ENCODE results near the gene FKBP3. TPM values are rescaled to one million over a fixed set of nuclear protein-coding genes. Genes with fewer than 3 reads are reported as not detected.

FKBP3 gene
- total and polyA plus RNA-seq, 2 experiments from 2014 or later: 114 to 699 TPM

- H2AFZ ChIP-seq: no peak overlapping the region
- no peak overlapping the region for H3K4me3 ChIP-seq
- DNase-seq (ENCODE audit: low spot score) (no peak), ATAC-seq (no peak)
- no peaks in the 10 kb centered on the region for H3F3A ChIP-seq (replicated peaks; ENCODE audit: low read depth)
- H4K20me1 ChIP-seq (replicated peaks; ENCODE audit: insufficient read depth): peaks cover 24% of the 10 kb centered on the region
- H3K4me1 Mint-ChIP-seq: no peaks in the 10 kb centered on the region
- no peaks in the 10 kb centered on the region for H3K9me3 Mint-ChIP-seq
- TF ChIP-seq ETS1 (IDR thresholded peaks at IDR 0.05) (no peak), ZNF462 (CRISPR knock-in tag; IDR thresholded peaks at IDR 0.05) (no peak), POLR2AphosphoS5 (IDR thresholded peaks at IDR 0.05; ENCODE audit: low read depth) (no peak), ZNF331 (CRISPR knock-in tag; IDR thresholded peaks at IDR 0.05; ENCODE audit: low read depth) (no peak), JUNB (IDR thresholded peaks at IDR 0.05; ENCODE audit: unreplicated experiment) (no peak), REST (IDR thresholded peaks at IDR 0.05; ENCODE audit: unreplicated experiment) (no peak)
- peaks cover 55% of the 10 kb centered on the region for H3K36me3 Mint-ChIP-seq (ENCODE audit: low read depth)
- H3K27ac Mint-ChIP-seq: no peak overlapping the region
- H3K79me2 ChIP-seq (replicated peaks; ENCODE audit: insufficient read depth): peaks cover 27% of the 10 kb centered on the region
- H3K4me2 ChIP-seq: no peak overlapping the region
- no peaks in the 10 kb centered on the region for H3K9me2 ChIP-seq (ENCODE audit: insufficient read depth)
- H3K27me3 Mint-ChIP-seq (ENCODE audit: insufficient read depth, low read depth, poor library complexity): no peaks in the 10 kb centered on the region
- peaks cover 36% of the 10 kb centered on the region for H3K36me3 ChIP-seq (ENCODE audit: insufficient read depth)
- no peak overlapping the region for H3K27ac ChIP-seq (ENCODE audit: low read depth)
- H3K4me1 ChIP-seq (ENCODE audit: insufficient read depth): no peaks in the 10 kb centered on the region
- no peak overlapping the region for H3K4me3 Mint-ChIP-seq
- no peaks in the 10 kb centered on the region for H3K27me3 ChIP-seq (ENCODE audit: insufficient read depth)
Observed at GRCh38 chr14:45125754-45126153, 8.5 kb downstream of the FKBP3 start.
